Effector memory CD8-positive, alpha-beta T cell (primary cell): ENCODE results near the gene UAP1L1.

Experiments
- ATAC-seq: fragments of 150-1000 bp; cut with Tn5 transposase; replicated peaks from 2 replicates; pipeline ENCODE4 v1.10.0; 2021; ENCODE audit warnings: mild to moderate bottlenecking, moderate library complexity
- DNase-seq, 3 experiments: peaks; one replicate each; pipeline ENCODE4 v3.0.0; 2021
- H3K27ac Mint-ChIP-seq, 2 donors: one replicate each; pipeline ENCODE4 v1.8.0; 2022; ENCODE audit warnings: mild to moderate bottlenecking in 2 of 2, mixed read lengths in 2 of 2, moderate library complexity in 2 of 2
- H3K27me3 Mint-ChIP-seq, 2 donors: one replicate each; pipeline ENCODE4 v1.8.0; 2022; ENCODE audit warnings: mixed read lengths in 2 of 2
- H3K36me3 Mint-ChIP-seq: one replicate; pipeline ENCODE4 v1.8.0; 2022; ENCODE audit warnings: mild to moderate bottlenecking, moderate library complexity, mixed read lengths; ENCODE audit not compliant: insufficient read depth
- H3K4me1 Mint-ChIP-seq, 2 donors: one replicate each; pipeline ENCODE4 v1.8.0; 2022; ENCODE audit warnings: low read depth in 2 of 2, mixed read lengths in 2 of 2
- H3K4me3 Mint-ChIP-seq, 2 donors: one replicate each; pipeline ENCODE4 v1.8.0; 2022; ENCODE audit warnings: mild to moderate bottlenecking in 2 of 2, mixed read lengths in 2 of 2, moderate library complexity in 2 of 2
- H3K9me3 Mint-ChIP-seq, 2 donors: one replicate each; pipeline ENCODE4 v1.8.0; 2022; ENCODE audit warnings: mixed read lengths in 2 of 2

The UAP1L1 gene

DNA sequence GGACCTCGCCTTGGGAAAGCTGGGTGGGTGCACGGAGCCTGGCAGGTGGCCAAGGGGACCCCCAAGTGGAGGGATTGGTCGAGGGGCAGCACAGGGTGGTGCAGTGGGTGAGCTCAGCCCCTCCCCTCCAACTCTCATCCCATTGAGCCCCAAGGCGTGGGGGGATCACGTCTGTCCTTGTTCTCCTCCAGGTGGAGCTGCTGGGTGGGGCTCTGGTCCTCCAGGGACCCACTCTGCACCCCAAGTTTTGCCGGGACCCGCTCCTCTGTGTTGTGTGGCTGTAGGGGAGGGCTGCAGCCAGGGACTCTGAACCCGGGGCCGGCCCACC is 41.8 kb upstream of the UAP1L1 start:
- no peak for DNase-seq
- no peak for ATAC-seq
- H3K4me3 Mint-ChIP-seq: peak overlapping the region; percentile 84 to 94
- no peaks in the 10 kb centered on the region for H3K27me3 Mint-ChIP-seq
- peaks cover 21% of the 10 kb centered on the region for H3K36me3 Mint-ChIP-seq
- H3K4me1 Mint-ChIP-seq: peaks cover 32 to 38% of the 10 kb centered on the region in 2 donors
- H3K9me3 Mint-ChIP-seq: no peaks in the 10 kb centered on the region
- peak overlapping the region in 1 of 2 donors; percentile 92 for H3K27ac Mint-ChIP-seq

GRCh38 chr9:137035937-137036336 is 41.4 kb upstream of the UAP1L1 start:
- no peak for DNase-seq
- Mint-ChIP-seq H3K36me3 (peaks cover 16% of the 10 kb centered on the region), H3K9me3 (no peaks in the 10 kb centered on the region), H3K27ac (no peak overlapping the region), H3K27me3 (no peaks in the 10 kb centered on the region), H3K4me1 (peaks cover 27 to 33% of the 10 kb centered on the region in 2 donors), H3K4me3 (no peak overlapping the region)
- ATAC-seq: no peak

GRCh38 chr9:137037035-137037434 is 40.3 kb upstream of the UAP1L1 start:
- no peaks in the 10 kb centered on the region for H3K9me3 Mint-ChIP-seq
- ATAC-seq (no peak), DNase-seq (no peak)
- peaks cover 24 to 28% of the 10 kb centered on the region in 2 donors for H3K4me1 Mint-ChIP-seq
- H3K27me3 Mint-ChIP-seq: no peaks in the 10 kb centered on the region
- no peak overlapping the region for H3K4me3 Mint-ChIP-seq
- no peak overlapping the region for H3K27ac Mint-ChIP-seq
- H3K36me3 Mint-ChIP-seq: peaks cover 17% of the 10 kb centered on the region

DNA sequence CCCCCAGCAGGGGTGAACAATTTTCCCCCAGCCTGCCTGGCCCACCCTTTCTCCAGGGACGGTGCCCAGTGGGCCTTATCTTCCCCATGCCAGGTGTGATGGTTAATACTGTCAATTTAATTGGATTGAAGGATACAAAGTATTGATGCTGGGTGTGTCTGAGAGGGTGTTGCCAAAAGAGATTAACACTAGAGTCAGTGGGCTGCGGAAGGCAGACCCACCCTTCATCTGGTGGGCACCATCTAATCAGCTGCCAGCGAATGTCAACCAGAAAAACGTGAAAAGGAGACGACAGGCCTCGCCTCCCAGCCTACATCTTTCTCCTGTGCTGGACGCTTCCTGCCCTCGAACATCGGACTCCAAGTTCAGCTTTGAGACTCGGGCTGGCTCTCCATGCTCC is 39.8 kb upstream of the UAP1L1 start:
- Mint-ChIP-seq H3K9me3 (no peaks in the 10 kb centered on the region), H3K4me1 (peaks cover 22 to 24% of the 10 kb centered on the region in 2 donors), H3K4me3 (no peak overlapping the region), H3K36me3 (peaks cover 20% of the 10 kb centered on the region), H3K27me3 (no peaks in the 10 kb centered on the region), H3K27ac (no peak overlapping the region)
- DNase-seq: no peak
- no peak for ATAC-seq

DNA sequence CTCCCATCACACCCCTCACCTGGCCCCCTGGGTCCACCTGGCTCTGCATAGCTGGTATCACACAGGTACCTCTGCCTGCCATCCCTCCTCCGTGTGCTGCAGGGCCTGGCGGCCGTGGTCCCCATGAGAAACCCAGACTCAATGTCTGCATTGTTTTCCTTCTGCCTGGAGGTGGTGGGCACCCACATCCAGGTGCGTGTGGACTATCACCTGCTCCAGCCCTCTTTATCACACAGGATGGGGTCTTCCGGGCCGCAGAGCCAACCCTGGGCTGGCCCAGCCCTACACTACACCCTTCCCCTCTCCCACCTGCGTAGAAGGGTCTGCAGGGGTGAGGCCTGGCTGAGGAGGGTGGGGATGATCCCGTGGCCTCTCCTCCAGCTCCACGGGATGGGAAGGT is 38.4 kb upstream of the UAP1L1 start:
- Mint-ChIP-seq H3K36me3 (peaks cover 20% of the 10 kb centered on the region), H3K9me3 (no peaks in the 10 kb centered on the region), H3K27ac (no peak overlapping the region), H3K4me3 (no peak overlapping the region), H3K4me1 (peaks cover 14 to 18% of the 10 kb centered on the region in 2 donors), H3K27me3 (no peaks in the 10 kb centered on the region)
- DNase-seq (no peak), ATAC-seq (no peak)

DNA sequence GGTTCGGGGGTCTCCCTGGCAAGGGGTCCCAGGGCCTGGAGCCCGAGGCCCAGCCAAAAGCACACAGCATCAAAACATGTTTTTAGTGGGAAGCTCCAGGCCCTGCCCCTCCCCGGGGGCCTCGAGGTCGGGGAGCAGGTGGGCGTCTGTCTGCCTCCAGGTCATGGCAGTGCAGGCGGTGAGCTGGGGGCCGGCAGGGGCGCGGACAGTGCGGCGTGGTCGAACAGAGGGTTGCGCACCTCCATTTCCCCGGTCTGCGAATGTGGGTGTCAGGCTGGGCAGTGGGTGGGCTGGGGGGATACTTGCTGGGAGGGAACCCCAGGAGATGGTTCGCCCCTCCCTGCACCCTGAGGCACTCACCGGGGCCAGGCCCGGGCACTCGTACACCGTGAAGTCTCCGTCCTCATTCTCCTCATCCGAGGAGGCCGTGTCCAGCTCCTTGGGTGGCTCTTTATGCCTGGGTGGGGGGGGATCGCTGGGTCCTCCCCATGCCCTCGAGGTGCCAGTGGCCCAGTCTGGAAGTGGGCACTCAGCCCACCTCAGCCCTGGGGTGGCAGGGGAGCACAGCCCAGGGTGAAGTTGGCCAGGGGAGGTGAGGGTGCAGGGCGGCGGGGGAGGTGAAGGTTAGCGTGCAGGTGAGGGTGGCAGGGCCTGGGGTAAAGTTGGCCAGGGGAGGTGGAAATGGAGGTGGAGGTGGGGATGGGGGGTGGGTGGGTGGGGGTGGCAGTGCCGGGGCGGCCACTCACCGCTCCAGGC is 37.5 kb upstream of the UAP1L1 start:
- ATAC-seq (no peak), DNase-seq (no peak)
- Mint-ChIP-seq H3K9me3 (no peaks in the 10 kb centered on the region), H3K4me1 (peaks cover 9 to 16% of the 10 kb centered on the region in 2 donors), H3K4me3 (no peak overlapping the region), H3K36me3 (peaks cover 20% of the 10 kb centered on the region), H3K27ac (no peak overlapping the region), H3K27me3 (peaks cover 4 to 5% of the 10 kb centered on the region in 2 donors)

DNA sequence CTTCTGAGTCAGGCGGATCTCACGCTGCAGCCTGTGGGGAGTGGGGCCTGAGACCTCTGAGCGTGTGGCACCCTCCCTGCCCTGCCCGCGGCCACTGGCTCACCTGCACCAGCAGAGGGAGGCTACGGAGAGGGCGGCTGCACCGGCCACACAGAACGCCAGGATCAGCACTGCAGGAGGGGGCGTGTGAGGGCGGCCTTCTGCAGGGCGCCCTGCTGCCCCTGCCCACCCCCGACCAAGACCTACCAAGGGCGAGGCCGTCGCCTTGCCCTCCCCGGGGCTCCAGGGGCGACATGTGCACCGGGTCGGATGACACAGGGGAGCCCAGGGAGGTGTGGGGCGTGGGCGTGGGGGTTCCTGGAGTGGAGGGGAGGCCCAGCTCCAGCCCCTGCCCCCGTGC is 36.7 kb upstream of the UAP1L1 start:
- Mint-ChIP-seq H3K27me3 (peaks cover 10% of the 10 kb centered on the region in 2 donors), H3K9me3 (no peaks in the 10 kb centered on the region), H3K4me3 (no peak overlapping the region), H3K36me3 (peaks cover 17% of the 10 kb centered on the region), H3K4me1 (peaks cover 7 to 15% of the 10 kb centered on the region in 2 donors), H3K27ac (no peak overlapping the region)
- DNase-seq (no peak), ATAC-seq (no peak)

GRCh38 chr9:137041124-137041523 is 36.2 kb upstream of the UAP1L1 start:
- Mint-ChIP-seq H3K4me1 (peaks cover 7 to 15% of the 10 kb centered on the region in 2 donors), H3K27me3 (peaks cover 10% of the 10 kb centered on the region in 2 donors), H3K4me3 (no peak overlapping the region), H3K36me3 (peaks cover 17% of the 10 kb centered on the region), H3K27ac (no peak overlapping the region), H3K9me3 (no peaks in the 10 kb centered on the region)
- DNase-seq (no peak), ATAC-seq (no peak)

GRCh38 chr9:137042751-137043727 is 34.3 kb upstream of the UAP1L1 start:
- Mint-ChIP-seq H3K4me1 (peaks cover 7 to 18% of the 10 kb centered on the region in 2 donors), H3K27ac (no peak overlapping the region), H3K27me3 (peaks cover 15 to 28% of the 10 kb centered on the region in 2 donors), H3K9me3 (no peaks in the 10 kb centered on the region), H3K36me3 (peaks cover 18% of the 10 kb centered on the region), H3K4me3 (peak overlapping the region in 1 of 2 donors; percentile 82)
- DNase-seq (no peak), ATAC-seq (no peak)

DNA sequence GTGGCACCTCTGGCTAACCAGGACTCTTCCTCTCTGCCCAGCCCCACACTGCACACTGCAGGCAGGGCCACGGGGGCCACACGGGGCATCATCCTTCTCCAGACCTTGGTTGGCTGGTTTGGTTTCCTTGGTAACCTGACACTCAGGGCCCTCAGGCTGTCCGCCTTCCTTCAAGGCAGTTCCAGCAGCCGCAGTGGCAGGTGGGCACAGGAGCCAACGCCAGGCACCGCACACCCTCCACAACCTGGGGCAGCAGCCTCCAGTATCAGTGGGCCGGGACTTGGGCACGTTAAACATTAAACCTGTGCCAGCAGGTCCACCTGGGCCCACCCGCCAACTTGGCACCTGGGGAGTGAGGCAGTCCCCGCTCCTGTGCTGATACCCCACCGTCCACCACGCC is 33.3 kb upstream of the UAP1L1 start:
- DNase-seq (no peak), ATAC-seq (no peak)
- peaks cover 21% of the 10 kb centered on the region for H3K36me3 Mint-ChIP-seq
- H3K27me3 Mint-ChIP-seq: peaks cover 18 to 30% of the 10 kb centered on the region in 2 donors
- H3K4me1 Mint-ChIP-seq: peaks cover 7 to 18% of the 10 kb centered on the region in 2 donors
- no peaks in the 10 kb centered on the region for H3K9me3 Mint-ChIP-seq
- no peak overlapping the region for H3K27ac Mint-ChIP-seq
- peak overlapping the region; percentile 71 to 82 for H3K4me3 Mint-ChIP-seq

- Mint-ChIP-seq H3K4me3 (peak overlapping the region; percentile 71 to 82), H3K27me3 (peaks cover 21 to 34% of the 10 kb centered on the region in 2 donors), H3K27ac (no peak overlapping the region), H3K4me1 (peaks cover 7 to 19% of the 10 kb centered on the region in 2 donors), H3K36me3 (peaks cover 23% of the 10 kb centered on the region), H3K9me3 (no peaks in the 10 kb centered on the region)
- DNase-seq: no peak
- peak; percentile 19 for ATAC-seq
These were observed 32.7 kb upstream of the UAP1L1 start for GRCh38 chr9:137044502-137045177.

DNA sequence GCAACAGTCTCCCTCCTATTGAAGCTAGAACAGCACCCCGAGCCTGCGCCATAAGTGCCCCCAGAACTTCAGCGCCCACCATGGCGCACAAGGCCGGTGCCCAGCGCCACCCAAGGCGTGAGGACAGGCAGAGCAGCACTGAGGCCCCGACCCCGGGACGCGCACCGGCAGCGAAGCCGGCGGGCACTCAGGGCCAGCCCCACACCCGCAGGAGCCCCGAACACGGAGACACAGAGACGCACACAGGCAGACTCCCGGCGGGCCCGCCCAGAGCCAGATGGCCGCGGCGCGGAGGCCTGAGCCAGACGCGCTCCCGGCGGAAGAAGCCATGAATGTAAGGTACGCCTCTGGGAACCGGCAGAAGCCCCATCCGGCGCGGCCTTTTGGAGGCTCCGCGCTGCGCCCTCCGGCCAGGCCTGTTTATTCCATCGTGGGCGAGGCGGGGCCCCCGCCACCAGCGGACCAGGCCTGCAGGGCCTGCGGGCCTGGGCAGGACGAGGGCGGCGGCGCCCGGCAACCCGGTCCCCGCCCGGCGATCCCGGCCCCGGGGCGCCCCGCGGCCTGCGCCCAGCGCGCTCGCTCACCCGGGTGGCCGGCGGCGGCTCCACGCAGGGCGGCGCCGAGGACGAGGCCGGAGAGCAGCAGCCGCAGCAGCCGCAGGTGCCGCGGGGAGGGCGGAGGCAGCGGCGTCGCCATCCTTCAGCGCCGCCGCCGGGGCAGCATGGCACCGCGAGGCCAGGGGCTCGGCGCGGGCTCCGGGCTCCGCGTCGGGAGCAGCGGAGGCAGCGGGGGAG is 31.8 kb upstream of the UAP1L1 start:
- DNase-seq: no peak
- H3K27me3 Mint-ChIP-seq: peaks cover 27 to 43% of the 10 kb centered on the region in 2 donors
- H3K4me1 Mint-ChIP-seq: peaks cover 7 to 21% of the 10 kb centered on the region in 2 donors
- H3K4me3 Mint-ChIP-seq: peak overlapping the region; percentile 71 to 82
- no peaks in the 10 kb centered on the region for H3K9me3 Mint-ChIP-seq
- H3K36me3 Mint-ChIP-seq: peaks cover 28% of the 10 kb centered on the region
- ATAC-seq: peak; percentile 31
- H3K27ac Mint-ChIP-seq: no peak overlapping the region
